NB4 (cell line): ENCODE data around the gene TBX4.

Source experiments
- POLR2A ChIP-seq: IDR thresholded peaks from 2 replicates; pipeline ENCODE4 v1.6.1; 2011; ENCODE audit warnings: mild to moderate bottlenecking; ENCODE audit not compliant: insufficient read length; ENCODE audit errors: extremely low read depth
- TF ChIP-seq, protein P1 (sequence below): IDR thresholded peaks from one replicate; pipeline ENCODE4 v1.5.1; 2012; ENCODE audit warnings: low read depth, low read length

DNA sequence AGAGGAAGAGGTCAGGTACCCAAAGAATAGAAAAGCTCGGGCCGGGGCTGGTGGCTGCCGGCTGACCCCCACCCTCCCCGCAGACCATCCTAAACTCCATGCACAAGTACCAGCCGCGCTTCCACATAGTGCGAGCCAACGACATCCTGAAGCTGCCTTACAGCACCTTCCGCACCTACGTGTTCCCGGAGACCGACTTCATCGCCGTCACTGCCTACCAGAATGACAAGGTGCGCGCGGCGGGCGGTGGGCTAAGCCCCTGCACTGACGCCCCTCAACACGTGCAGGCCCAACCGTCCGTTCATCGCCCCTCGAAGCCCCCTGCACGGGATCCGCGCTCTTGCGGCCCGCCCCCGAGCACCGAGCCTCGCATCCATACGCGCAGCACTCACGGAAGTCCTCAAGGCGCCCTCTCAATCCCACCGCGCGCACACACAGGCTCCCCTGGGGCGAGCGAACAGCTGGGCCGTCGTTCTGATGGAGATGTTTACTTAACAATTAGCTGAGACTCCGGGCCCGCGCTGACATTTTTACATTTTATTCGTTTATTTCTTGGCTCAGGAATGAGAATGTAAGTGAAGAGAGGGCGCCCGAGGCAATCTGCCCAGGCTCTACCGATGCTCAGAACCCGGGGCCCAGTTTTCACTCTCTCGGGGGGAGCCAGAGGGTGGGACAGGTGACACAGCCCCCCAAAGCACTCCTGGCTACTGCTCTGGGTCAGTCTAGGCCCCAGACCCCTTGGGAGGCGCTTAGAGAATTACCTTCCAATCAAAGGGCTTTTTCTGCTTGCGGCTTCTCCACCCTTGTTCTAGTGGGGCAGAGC lies 49.0 kb upstream of the TBX4 start:
- TF ChIP-seq, protein P1, sequence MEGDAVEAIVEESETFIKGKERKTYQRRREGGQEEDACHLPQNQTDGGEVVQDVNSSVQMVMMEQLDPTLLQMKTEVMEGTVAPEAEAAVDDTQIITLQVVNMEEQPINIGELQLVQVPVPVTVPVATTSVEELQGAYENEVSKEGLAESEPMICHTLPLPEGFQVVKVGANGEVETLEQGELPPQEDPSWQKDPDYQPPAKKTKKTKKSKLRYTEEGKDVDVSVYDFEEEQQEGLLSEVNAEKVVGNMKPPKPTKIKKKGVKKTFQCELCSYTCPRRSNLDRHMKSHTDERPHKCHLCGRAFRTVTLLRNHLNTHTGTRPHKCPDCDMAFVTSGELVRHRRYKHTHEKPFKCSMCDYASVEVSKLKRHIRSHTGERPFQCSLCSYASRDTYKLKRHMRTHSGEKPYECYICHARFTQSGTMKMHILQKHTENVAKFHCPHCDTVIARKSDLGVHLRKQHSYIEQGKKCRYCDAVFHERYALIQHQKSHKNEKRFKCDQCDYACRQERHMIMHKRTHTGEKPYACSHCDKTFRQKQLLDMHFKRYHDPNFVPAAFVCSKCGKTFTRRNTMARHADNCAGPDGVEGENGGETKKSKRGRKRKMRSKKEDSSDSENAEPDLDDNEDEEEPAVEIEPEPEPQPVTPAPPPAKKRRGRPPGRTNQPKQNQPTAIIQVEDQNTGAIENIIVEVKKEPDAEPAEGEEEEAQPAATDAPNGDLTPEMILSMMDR, result no peak
- no peak for TF ChIP-seq POLR2A
